HepG2 (cell line): Measurements from ENCODE around the gene TXNDC11. TPM values are rescaled to one million over a fixed set of nuclear protein-coding genes. Genes with fewer than 3 reads are reported as not detected.

Source experiments
- BATF2 ChIP-seq: sonication (generic); formaldehyde crosslinking; IDR thresholded peaks from 2 replicates; pipeline ENCODE4 v1.8.0; 2022; ENCODE audit warnings: mild to moderate bottlenecking, missing genetic modification reagents, moderate library complexity
- BHLHE40 ChIP-seq: IDR thresholded peaks from 2 replicates; pipeline ENCODE4 v1.6.1; 2011; ENCODE audit warnings: low read length, improper control_type of control experiment
- DNMT1 ChIP-seq: sonication (generic); formaldehyde crosslinking; IDR thresholded peaks from 2 replicates; pipeline ENCODE4 v1.5.1; 2020; ENCODE audit warnings: mild to moderate bottlenecking, missing genetic modification reagents
- KLF13 ChIP-seq: sonication (generic); formaldehyde crosslinking; IDR thresholded peaks from 2 replicates; pipeline ENCODE4 v1.4.0; 2020; ENCODE audit warnings: mild to moderate bottlenecking, missing genetic modification reagents
- MIER3 ChIP-seq: IDR thresholded peaks from 2 replicates; pipeline ENCODE4 v1.6.1; 2016; ENCODE audit warnings: missing compliant biosample characterization, borderline replicate concordance
- RFX5 ChIP-seq: IDR thresholded peaks from 2 replicates; pipeline ENCODE4 v1.6.1; 2011; ENCODE audit warnings: low read depth, low read length, improper control_type of control experiment
- U2AF2 ChIP-seq: fragments of 200-400 bp; formaldehyde crosslinking; IDR thresholded peaks from 2 replicates; pipeline ENCODE4 v1.6.1; 2017; ENCODE audit warnings: low read depth, mild to moderate bottlenecking, low read length
- ZFY ChIP-seq: sonication (generic); formaldehyde crosslinking; IDR thresholded peaks from 2 replicates; pipeline ENCODE4 v1.4.0; 2020; ENCODE audit warnings: missing genetic modification reagents
- ZNF318 ChIP-seq: sonication (generic); formaldehyde crosslinking; IDR thresholded peaks from 2 replicates; pipeline ENCODE4 v1.4.0; 2020; ENCODE audit warnings: mild to moderate bottlenecking, missing genetic modification reagents
- ZNF343 ChIP-seq: sonication (generic); formaldehyde crosslinking; IDR thresholded peaks from 2 replicates; pipeline ENCODE4 v1.4.0; 2020; ENCODE audit warnings: mild to moderate bottlenecking, missing genetic modification reagents
- ZNF816 ChIP-seq: sonication (generic); formaldehyde crosslinking; IDR thresholded peaks from 2 replicates; pipeline ENCODE4 v1.8.0; 2022; ENCODE audit warnings: missing genetic modification reagents, mild to moderate bottlenecking, borderline replicate concordance
- ZNF850 ChIP-seq: sonication (generic); formaldehyde crosslinking; conservative IDR thresholded peaks from 2 replicates; pipeline ENCODE4 v1.9.0; 2021; ENCODE audit warnings: mild to moderate bottlenecking, missing genetic modification reagents
- polyA plus RNA-seq, 8 experiments: library from polyadenylated mRNA; depleted of rRNA in 3 of 8; stranded (reverse) in 7 of 8; unstranded in 1 of 8; fragments of >200 nt; fragmentation: Illumina TruSeq in 4 of 8; extraction: Trizol in 4 of 8; gene quantifications; 2 replicates each; pipeline versions ENCODE4 v1.2.1 to v1.2.3, GENCODE V29; 2011 to 2016; ENCODE audit warnings: low read depth in 4 of 8, missing spikeins in 1 of 8, mixed read lengths in 1 of 8; ENCODE audit not compliant: insufficient read depth in 1 of 8
- total RNA-seq, 5 experiments: library from RNA; depleted of rRNA; stranded (reverse); fragments of >200 nt; fragmentation: Illumina TruSeq; extraction: Trizol; gene quantifications; 2 replicates each; pipeline ENCODE4 v1.2.3, GENCODE V29; 2016; ENCODE audit warnings: low read depth in 1 of 5
- TF ChIP-seq, protein P1 (sequence below): IDR thresholded peaks from 2 replicates; pipeline ENCODE4 v1.6.1; 2012; ENCODE audit warnings: low read depth, low read length, improper control_type of control experiment
- TF ChIP-seq, protein P2 (sequence below): sonication (generic); formaldehyde crosslinking; IDR thresholded peaks from 2 replicates; pipeline ENCODE4 v1.4.0; 2020; ENCODE audit warnings: mild to moderate bottlenecking, missing genetic modification reagents

The TXNDC11 gene
- total and polyA plus RNA-seq, 2 of the 13 experiments (the other 11 are each of a cell fraction or from before 2014, with no cell fraction given): 74.9 to 123 TPM

- TF ChIP-seq ZNF318: no peak
- TF ChIP-seq RFX5: no peak
- no peak for TF ChIP-seq BATF2 (CRISPR knock-in tag)
- TF ChIP-seq ZNF850 (CRISPR knock-in tag): no peak
- TF ChIP-seq, protein P1, sequence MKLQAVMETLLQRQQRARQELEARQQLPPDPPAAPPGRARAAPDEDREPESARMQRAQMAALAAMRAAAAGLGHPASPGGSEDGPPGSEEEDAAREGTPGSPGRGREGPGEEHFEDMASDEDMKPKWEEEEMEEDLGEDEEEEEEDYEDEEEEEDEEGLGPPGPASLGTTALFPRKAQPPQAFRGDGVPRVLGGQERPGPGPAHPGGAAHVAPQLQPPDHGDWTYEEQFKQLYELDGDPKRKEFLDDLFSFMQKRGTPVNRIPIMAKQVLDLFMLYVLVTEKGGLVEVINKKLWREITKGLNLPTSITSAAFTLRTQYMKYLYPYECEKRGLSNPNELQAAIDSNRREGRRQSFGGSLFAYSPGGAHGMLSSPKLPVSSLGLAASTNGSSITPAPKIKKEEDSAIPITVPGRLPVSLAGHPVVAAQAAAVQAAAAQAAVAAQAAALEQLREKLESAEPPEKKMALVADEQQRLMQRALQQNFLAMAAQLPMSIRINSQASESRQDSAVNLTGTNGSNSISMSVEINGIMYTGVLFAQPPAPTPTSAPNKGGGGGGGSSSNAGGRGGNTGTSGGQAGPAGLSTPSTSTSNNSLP: no peak
- TF ChIP-seq ZNF816 (CRISPR knock-in tag): no peak
- TF ChIP-seq KLF13 (CRISPR knock-in tag): no peak
- no peak for TF ChIP-seq MIER3 (CRISPR knock-in tag)
- TF ChIP-seq ZFY (CRISPR knock-in tag): no peak
- no peak; the same call in 1 of the 2 replicates for TF ChIP-seq ZNF343 (CRISPR knock-in tag)
- no peak for TF ChIP-seq BHLHE40
- TF ChIP-seq, protein P2, sequence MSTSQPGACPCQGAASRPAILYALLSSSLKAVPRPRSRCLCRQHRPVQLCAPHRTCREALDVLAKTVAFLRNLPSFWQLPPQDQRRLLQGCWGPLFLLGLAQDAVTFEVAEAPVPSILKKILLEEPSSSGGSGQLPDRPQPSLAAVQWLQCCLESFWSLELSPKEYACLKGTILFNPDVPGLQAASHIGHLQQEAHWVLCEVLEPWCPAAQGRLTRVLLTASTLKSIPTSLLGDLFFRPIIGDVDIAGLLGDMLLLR: no peak
- 0 out of 2 replicates have a peak, but pooled peaks have one; percentile 10 for TF ChIP-seq DNMT1 (CRISPR knock-in tag)
- no peak for TF ChIP-seq U2AF2
Observed at GRCh38 chr16:11630046-11630767, 112.5 kb downstream of the TXNDC11 start (continued).
